HG03108 (cell line): ENCODE data around the gene RASL11B.
A peak's percentile ranks its signal among the peaks of the same experiment; 100 is the strongest.
"Not testable (repeated sequence)": the region's sequence is repeated elsewhere in the genome, so short reads cannot be mapped to it uniquely, and the experiment has no call there.

Experiments
- ATAC-seq: cut with Tn5 transposase; IDR thresholded peaks from one replicate; pipeline ENCODE4 v1.9.1; 2021; ENCODE audit warnings: moderate library complexity; ENCODE audit not compliant: unreplicated experiment

RASL11B gene

GRCh38 chr4:52861879-52862616 lies at the start of gene RASL11B:
TSS of gene RASL11B (plus strand) at chr4:52862317. CDS start at chr4:52862508, 191 bp downstream.
- ATAC-seq: peak; percentile 98

GRCh38 chr4:52813546-52813945 lies 48.6 kb upstream of the RASL11B start:
- ATAC-seq: no peak

GRCh38 chr4:52822583-52822971 lies 39.5 kb upstream of the RASL11B start:
- ATAC-seq: no peak

- no peak for ATAC-seq
Measured at GRCh38 chr4:52822972-52823701, 39.0 kb upstream of the RASL11B start.

GRCh38 chr4:52823702-52824092 lies 38.4 kb upstream of the RASL11B start:
- no peak for ATAC-seq

GRCh38 chr4:52824270-52824602 lies 37.9 kb upstream of the RASL11B start:
- ATAC-seq: no peak

- ATAC-seq: no peak
Measured at GRCh38 chr4:52824603-52825459, 37.3 kb upstream of the RASL11B start.

- no peak for ATAC-seq
Measured at GRCh38 chr4:52825460-52826090, 36.5 kb upstream of the RASL11B start.

- no peak for ATAC-seq
Measured at GRCh38 chr4:52833941-52834525, 28.1 kb upstream of the RASL11B start.

- ATAC-seq: not testable (repeated sequence)
Measured at GRCh38 chr4:52834641-52835456, 27.3 kb upstream of the RASL11B start.

- ATAC-seq: no peak
Measured at GRCh38 chr4:52836120-52836519, 26.0 kb upstream of the RASL11B start.

- ATAC-seq: no peak
Measured at GRCh38 chr4:52836678-52837077, 25.4 kb upstream of the RASL11B start.

GRCh38 chr4:52837716-52838558 lies 24.2 kb upstream of the RASL11B start:
- ATAC-seq: no peak

GRCh38 chr4:52838729-52839586 lies 23.2 kb upstream of the RASL11B start:
- no peak for ATAC-seq

GRCh38 chr4:52840531-52841370 lies 21.4 kb upstream of the RASL11B start:
- no peak for ATAC-seq

- no peak for ATAC-seq
Measured at GRCh38 chr4:52841682-52842456, 20.2 kb upstream of the RASL11B start.
